ENCODE data around the gene DHX29.

Gene DHX29

GRCh38 chr5:55313870-55314617 lies 6.5 kb upstream of the DHX29 start:
- Histone ChIP-seq H3K9me3 (ENCODE audit: control insufficient read depth, insufficient read depth, low read depth, low read length) (no peaks in the 10 kb centered on the region), H3K4me1 (ENCODE audit: control insufficient read depth, insufficient read depth, low read length) (peaks cover 3% of the 10 kb centered on the region; the same call in 1 of the 2 replicates), H3K36me3 (ENCODE audit: control insufficient read depth in 2 of 2, insufficient read depth in 1 of 2, low read length in 2 of 2) (peaks cover 0 to 3% of the 10 kb centered on the region in 2 experiments; a peak in 1 of 3 replicates), H3K4me3 (ENCODE audit: low read depth, low read length) (no peak overlapping the region), H3K27ac (ENCODE audit: extremely low read depth, low read depth, low read length) (no peak overlapping the region)
- TF ChIP-seq FEZF1 (tag by site-specific recombination; IDR thresholded peaks at IDR 0.05): no peak
- TF ChIP-seq KLF9 (tag by site-specific recombination; IDR thresholded peaks at IDR 0.05; ENCODE audit: low read depth): no peak
- TF ChIP-seq TCF7L2 (IDR thresholded peaks at IDR 0.05; ENCODE audit: borderline replicate concordance, low read depth, low read length): no peak
- ChIA-PET CTCF (interaction anchor here (0.7 kb wide), 1 partner anchor 75 kb away, joined by 4 read pairs; no protein-coding TSS in a partner anchor), POLR2A (no interaction called here)

DNA sequence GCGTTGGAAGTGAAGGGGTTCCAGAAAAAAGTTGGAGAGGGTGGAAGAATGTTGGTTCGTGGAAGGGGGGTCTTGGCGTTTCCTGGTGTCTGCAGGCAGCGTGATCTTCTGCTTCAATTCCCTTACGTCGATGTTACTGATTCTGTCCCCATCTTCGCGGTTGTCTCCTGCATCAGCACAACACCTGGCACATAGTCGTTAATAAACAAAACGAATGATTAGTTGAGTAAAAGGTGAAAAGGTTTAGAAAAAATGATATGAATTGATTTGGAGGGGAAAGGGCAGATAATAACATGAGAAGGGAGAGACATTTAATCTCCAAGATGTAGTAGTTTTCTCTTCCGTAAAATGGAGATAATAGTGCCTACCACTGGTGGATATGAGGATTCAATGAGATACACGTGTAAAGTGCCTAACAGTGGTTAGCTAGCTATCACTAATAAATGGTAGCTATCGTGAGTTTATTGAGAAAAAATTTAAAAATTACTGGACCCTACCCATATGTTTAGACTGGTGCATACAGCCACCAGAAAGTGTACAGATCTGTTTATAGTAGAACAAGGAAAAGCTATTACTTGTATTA lies 851 bp upstream of the DHX29 start:
- Histone ChIP-seq H3K27ac (ENCODE audit: extremely low read depth, low read depth, low read length) (peak overlapping the region; percentile 92), H3K4me1 (ENCODE audit: control insufficient read depth, insufficient read depth, low read length) (peaks cover 3% of the 10 kb centered on the region; the same call in 1 of the 2 replicates)
- CTCF ChIA-PET: interaction anchor here (0.6 to 2.5 kb wide), 3 partner anchors 136 to 929 kb away, joined by 4 to 10 read pairs (median 5); partner anchors contain the start of gene CDC20B
- no peak for TF ChIP-seq ZNF747 (tag by site-specific recombination; IDR thresholded peaks at IDR 0.05)
- no peak for TF ChIP-seq ZNF311 (tag by site-specific recombination; IDR thresholded peaks at IDR 0.05; ENCODE audit: borderline replicate concordance)
- no peak for TF ChIP-seq ZNF341 (tag by site-specific recombination; IDR thresholded peaks at IDR 0.05; ENCODE audit: low read depth)
- TF ChIP-seq BCL11A (tag by site-specific recombination; IDR thresholded peaks at IDR 0.05; ENCODE audit: low read depth): no peak
- TF ChIP-seq, protein P1, sequence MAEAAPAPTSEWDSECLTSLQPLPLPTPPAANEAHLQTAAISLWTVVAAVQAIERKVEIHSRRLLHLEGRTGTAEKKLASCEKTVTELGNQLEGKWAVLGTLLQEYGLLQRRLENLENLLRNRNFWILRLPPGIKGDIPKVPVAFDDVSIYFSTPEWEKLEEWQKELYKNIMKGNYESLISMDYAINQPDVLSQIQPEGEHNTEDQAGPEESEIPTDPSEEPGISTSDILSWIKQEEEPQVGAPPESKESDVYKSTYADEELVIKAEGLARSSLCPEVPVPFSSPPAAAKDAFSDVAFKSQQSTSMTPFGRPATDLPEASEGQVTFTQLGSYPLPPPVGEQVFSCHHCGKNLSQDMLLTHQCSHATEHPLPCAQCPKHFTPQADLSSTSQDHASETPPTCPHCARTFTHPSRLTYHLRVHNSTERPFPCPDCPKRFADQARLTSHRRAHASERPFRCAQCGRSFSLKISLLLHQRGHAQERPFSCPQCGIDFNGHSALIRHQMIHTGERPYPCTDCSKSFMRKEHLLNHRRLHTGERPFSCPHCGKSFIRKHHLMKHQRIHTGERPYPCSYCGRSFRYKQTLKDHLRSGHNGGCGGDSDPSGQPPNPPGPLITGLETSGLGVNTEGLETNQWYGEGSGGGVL (tag by site-specific recombination; IDR thresholded peaks at IDR 0.05): no peak
- TF ChIP-seq ZNF324 (tag by site-specific recombination; IDR thresholded peaks at IDR 0.05): 0 out of 2 replicates have a peak, but pooled peaks have one; percentile 7
- TF ChIP-seq ZNF423 (tag by site-specific recombination; IDR thresholded peaks at IDR 0.05): no peak
- no peak for TF ChIP-seq ZNF202 (tag by site-specific recombination; IDR thresholded peaks at IDR 0.05; ENCODE audit: borderline replicate concordance)
- TF ChIP-seq ZNF16 (tag by site-specific recombination; IDR thresholded peaks at IDR 0.05; ENCODE audit: low read depth): no peak
- TF ChIP-seq, protein P2, sequence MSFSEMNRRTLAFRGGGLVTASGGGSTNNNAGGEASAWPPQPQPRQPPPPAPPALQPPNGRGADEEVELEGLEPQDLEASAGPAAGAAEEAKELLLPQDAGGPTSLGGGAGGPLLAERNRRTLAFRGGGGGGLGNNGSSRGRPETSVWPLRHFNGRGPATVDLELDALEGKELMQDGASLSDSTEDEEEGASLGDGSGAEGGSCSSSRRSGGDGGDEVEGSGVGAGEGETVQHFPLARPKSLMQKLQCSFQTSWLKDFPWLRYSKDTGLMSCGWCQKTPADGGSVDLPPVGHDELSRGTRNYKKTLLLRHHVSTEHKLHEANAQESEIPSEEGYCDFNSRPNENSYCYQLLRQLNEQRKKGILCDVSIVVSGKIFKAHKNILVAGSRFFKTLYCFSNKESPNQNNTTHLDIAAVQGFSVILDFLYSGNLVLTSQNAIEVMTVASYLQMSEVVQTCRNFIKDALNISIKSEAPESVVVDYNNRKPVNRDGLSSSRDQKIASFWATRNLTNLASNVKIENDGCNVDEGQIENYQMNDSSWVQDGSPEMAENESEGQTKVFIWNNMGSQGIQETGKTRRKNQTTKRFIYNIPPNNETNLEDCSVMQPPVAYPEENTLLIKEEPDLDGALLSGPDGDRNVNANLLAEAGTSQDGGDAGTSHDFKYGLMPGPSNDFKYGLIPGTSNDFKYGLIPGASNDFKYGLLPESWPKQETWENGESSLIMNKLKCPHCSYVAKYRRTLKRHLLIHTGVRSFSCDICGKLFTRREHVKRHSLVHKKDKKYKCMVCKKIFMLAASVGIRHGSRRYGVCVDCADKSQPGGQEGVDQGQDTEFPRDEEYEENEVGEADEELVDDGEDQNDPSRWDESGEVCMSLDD (tag by site-specific recombination; IDR thresholded peaks at IDR 0.05): no peak
- TF ChIP-seq ZNF214 (tag by site-specific recombination; IDR thresholded peaks at IDR 0.05; ENCODE audit: borderline replicate concordance): no peak
- TF ChIP-seq ZNF561 (tag by site-specific recombination; IDR thresholded peaks at IDR 0.05; ENCODE audit: borderline replicate concordance): no peak
- TF ChIP-seq ZNF274 (IDR thresholded peaks at IDR 0.05; ENCODE audit: low read length): no peak
- no peak for TF ChIP-seq ZNF274 (tag by site-specific recombination; IDR thresholded peaks at IDR 0.05; ENCODE audit: borderline replicate concordance)
- TF ChIP-seq, protein P3, sequence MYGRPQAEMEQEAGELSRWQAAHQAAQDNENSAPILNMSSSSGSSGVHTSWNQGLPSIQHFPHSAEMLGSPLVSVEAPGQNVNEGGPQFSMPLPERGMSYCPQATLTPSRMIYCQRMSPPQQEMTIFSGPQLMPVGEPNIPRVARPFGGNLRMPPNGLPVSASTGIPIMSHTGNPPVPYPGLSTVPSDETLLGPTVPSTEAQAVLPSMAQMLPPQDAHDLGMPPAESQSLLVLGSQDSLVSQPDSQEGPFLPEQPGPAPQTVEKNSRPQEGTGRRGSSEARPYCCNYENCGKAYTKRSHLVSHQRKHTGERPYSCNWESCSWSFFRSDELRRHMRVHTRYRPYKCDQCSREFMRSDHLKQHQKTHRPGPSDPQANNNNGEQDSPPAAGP (tag by site-specific recombination; IDR thresholded peaks at IDR 0.05): 0 out of 2 replicates have a peak, but pooled peaks have one; percentile 1
- TF ChIP-seq SP7 (tag by site-specific recombination; IDR thresholded peaks at IDR 0.05): no peak
- TF ChIP-seq, protein P4, sequence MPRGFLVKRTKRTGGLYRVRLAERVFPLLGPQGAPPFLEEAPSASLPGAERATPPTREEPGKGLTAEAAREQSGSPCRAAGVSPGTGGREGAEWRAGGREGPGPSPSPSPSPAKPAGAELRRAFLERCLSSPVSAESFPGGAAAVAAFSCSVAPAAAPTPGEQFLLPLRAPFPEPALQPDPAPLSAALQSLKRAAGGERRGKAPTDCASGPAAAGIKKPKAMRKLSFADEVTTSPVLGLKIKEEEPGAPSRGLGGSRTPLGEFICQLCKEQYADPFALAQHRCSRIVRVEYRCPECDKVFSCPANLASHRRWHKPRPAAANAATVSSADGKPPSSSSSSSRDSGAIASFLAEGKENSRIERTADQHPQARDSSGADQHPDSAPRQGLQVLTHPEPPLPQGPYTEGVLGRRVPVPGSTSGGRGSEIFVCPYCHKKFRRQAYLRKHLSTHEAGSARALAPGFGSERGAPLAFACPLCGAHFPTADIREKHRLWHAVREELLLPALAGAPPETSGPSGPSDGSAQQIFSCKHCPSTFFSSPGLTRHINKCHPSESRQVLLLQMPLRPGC (tag by site-specific recombination; IDR thresholded peaks at IDR 0.05): no peak
- TF ChIP-seq ZFP37 (tag by site-specific recombination; IDR thresholded peaks at IDR 0.05): peak; percentile 11; the same call in 1 of the 2 replicates
- TF ChIP-seq ZNF692 (tag by site-specific recombination; IDR thresholded peaks at IDR 0.05): no peak

More for the DNA sequence above, 851 bp upstream of the DHX29 start:
- POLR2A ChIA-PET: interaction anchor here (0.7 to 3.1 kb wide), 8 partner anchors 11 to 148 kb away, joined by 3 to 38 read pairs (median 4); partner anchors contain the start of genes CCNO, GPX8 and MCIDAS
- Histone ChIP-seq H3K36me3 (ENCODE audit: control insufficient read depth in 2 of 2, insufficient read depth in 1 of 2, low read length in 2 of 2) (peaks cover 0 to 3% of the 10 kb centered on the region in 2 experiments; a peak in 1 of 3 replicates), H3K4me3 (ENCODE audit: low read depth, low read length) (peak overlapping the region; percentile 78), H3K9me3 (ENCODE audit: control insufficient read depth, insufficient read depth, low read depth, low read length) (no peaks in the 10 kb centered on the region)

Measured in HEK293 (cell line).